HepG2 (cell line): ENCODE results near the gene SIAH2. TPM values are rescaled to one million over a fixed set of nuclear protein-coding genes. Genes with fewer than 3 reads are reported as not detected.

ENCODE experiments used
- ARID3A ChIP-seq: IDR thresholded peaks from 2 replicates; pipeline ENCODE4 v1.6.1; 2012; ENCODE audit warnings: low read depth, low read length, improper control_type of control experiment
- ARID5B ChIP-seq: IDR thresholded peaks from 2 replicates; pipeline ENCODE4 v1.4.0; 2020; ENCODE audit warnings: mild to moderate bottlenecking, missing genetic modification reagents
- ATF7 ChIP-seq, 2 experiments: fragments of 450-650 bp in 1 of 2; sonication (generic) in 1 of 2; formaldehyde crosslinking in 1 of 2; IDR thresholded peaks; 2 replicates each; pipeline versions ENCODE4 v1.4.0 to v1.6.1; 2016 to 2020; ENCODE audit warnings: antibody characterized with exemption in 1 of 2, mild to moderate bottlenecking in 1 of 2, missing genetic modification reagents in 1 of 2
- EP300 ChIP-seq, 3 experiments: sonication (generic) in 1 of 3; formaldehyde crosslinking in 1 of 3; IDR thresholded peaks; 2 replicates each; pipeline versions ENCODE4 v1.5.1 to v1.6.1; 2011 to 2020; ENCODE audit warnings: low read depth in 2 of 3, low read length in 2 of 3, borderline replicate concordance in 1 of 3, improper control_type of control experiment in 1 of 3, mild to moderate bottlenecking in 1 of 3, missing genetic modification reagents in 1 of 3, moderate library complexity in 1 of 3
- FOSL2 ChIP-seq: sonication (generic); formaldehyde crosslinking; IDR thresholded peaks from 2 replicates; pipeline ENCODE4 v1.4.0; 2020; ENCODE audit warnings: missing genetic modification reagents
- FOXA1 ChIP-seq, 2 experiments: fragments of 450-650 bp in 1 of 2; sonication (generic) in 1 of 2; formaldehyde crosslinking in 1 of 2; IDR thresholded peaks; 2 replicates each; pipeline versions ENCODE4 v1.4.0 to v1.6.1; 2016 to 2020; ENCODE audit warnings: missing genetic modification reagents in 1 of 2
- FOXA3 ChIP-seq: IDR thresholded peaks from 2 replicates; pipeline ENCODE4 v1.6.1; 2016; ENCODE audit warnings: missing genetic modification reagents, missing compliant biosample characterization
- JUN ChIP-seq: sonication (generic); formaldehyde crosslinking; IDR thresholded peaks from 2 replicates; pipeline ENCODE4 v1.4.0; 2020; ENCODE audit warnings: mild to moderate bottlenecking, missing genetic modification reagents
- MEIS1 ChIP-seq: sonication (generic); formaldehyde crosslinking; IDR thresholded peaks from 2 replicates; pipeline ENCODE4 v1.9.0; 2021; ENCODE audit warnings: mild to moderate bottlenecking, missing genetic modification reagents, moderate library complexity, borderline replicate concordance
- NR2F6 ChIP-seq, 2 experiments: IDR thresholded peaks; 2 replicates each; pipeline ENCODE4 v1.6.1; 2016; ENCODE audit warnings: antibody characterized with exemption in 1 of 2, mild to moderate bottlenecking in 1 of 2
- POGZ ChIP-seq: sonication (generic); formaldehyde crosslinking; IDR thresholded peaks from 2 replicates; pipeline ENCODE4 v1.4.0; 2020; ENCODE audit warnings: mild to moderate bottlenecking, missing genetic modification reagents
- RXRB ChIP-seq: IDR thresholded peaks from 2 replicates; pipeline ENCODE4 v1.6.1; 2016; ENCODE audit warnings: borderline replicate concordance, missing genetic modification reagents, missing compliant biosample characterization
- SAP130 ChIP-seq: IDR thresholded peaks from 2 replicates; pipeline ENCODE4 v1.6.1; 2016; ENCODE audit warnings: low read depth
- SOX13 ChIP-seq, 3 experiments: fragments of 450-650 bp in 1 of 3; sonication (generic) in 1 of 3; formaldehyde crosslinking in 1 of 3; IDR thresholded peaks in 2 of 3; conservative IDR thresholded peaks in 1 of 3; 2 replicates each; pipeline versions ENCODE4 v1.5.0 to v1.6.1; 2016 to 2020; ENCODE audit warnings: antibody characterized with exemption in 1 of 3, mild to moderate bottlenecking in 1 of 3, missing compliant biosample characterization in 1 of 3, missing genetic modification reagents in 1 of 3, moderate library complexity in 1 of 3
- SOX5 ChIP-seq: IDR thresholded peaks from 2 replicates; pipeline ENCODE4 v1.6.1; 2016; ENCODE audit warnings: borderline replicate concordance
- TEAD3 ChIP-seq: optimal IDR thresholded peaks from 2 replicates; pipeline ENCODE3; 2016; ENCODE audit warnings: borderline replicate concordance
- ZNF570 ChIP-seq: sonication (generic); formaldehyde crosslinking; IDR thresholded peaks from 2 replicates; pipeline ENCODE4 v1.4.0; 2020; ENCODE audit warnings: mild to moderate bottlenecking, missing genetic modification reagents, borderline replicate concordance
- ZNF710 ChIP-seq: sonication (generic); formaldehyde crosslinking; IDR thresholded peaks from 2 replicates; pipeline ENCODE4 v1.5.0; 2020; ENCODE audit warnings: mild to moderate bottlenecking, missing genetic modification reagents, borderline replicate concordance
- ZNF784 ChIP-seq: sonication (generic); formaldehyde crosslinking; IDR thresholded peaks from 2 replicates; pipeline ENCODE4 v1.5.1; 2020; ENCODE audit warnings: missing genetic modification reagents, mild to moderate bottlenecking, borderline replicate concordance
- polyA plus RNA-seq, 8 experiments: library from polyadenylated mRNA; depleted of rRNA in 3 of 8; stranded (reverse) in 7 of 8; unstranded in 1 of 8; fragments of >200 nt; fragmentation: Illumina TruSeq in 4 of 8; extraction: Trizol in 4 of 8; gene quantifications; 2 replicates each; pipeline versions ENCODE4 v1.2.1 to v1.2.3, GENCODE V29; 2011 to 2016; ENCODE audit warnings: low read depth in 4 of 8, missing spikeins in 1 of 8, mixed read lengths in 1 of 8; ENCODE audit not compliant: insufficient read depth in 1 of 8
- total RNA-seq, 5 experiments: library from RNA; depleted of rRNA; stranded (reverse); fragments of >200 nt; fragmentation: Illumina TruSeq; extraction: Trizol; gene quantifications; 2 replicates each; pipeline ENCODE4 v1.2.3, GENCODE V29; 2016; ENCODE audit warnings: low read depth in 1 of 5

Gene SIAH2
- total and polyA plus RNA-seq, 2 of the 13 experiments (the other 11 are each of a cell fraction or from before 2014, with no cell fraction given): 71.8 to 117 TPM

GRCh38 chr3:150770681-150771080 lies 7.7 kb upstream of the SIAH2 start (continued):
- TF ChIP-seq RXRB (CRISPR knock-in tag) (peak; percentile 38; the same call in 1 of the 2 replicates), EP300 (IDR thresholded peaks at IDR 0.05; ENCODE audit: low read depth in 2 of 2, low read length in 2 of 2) (peak in 1 of 2 experiments; percentile 42; a peak in 1 of 4 replicates), EP300 (CRISPR knock-in tag; IDR thresholded peaks at IDR 0.05; ENCODE audit: borderline replicate concordance) (no peak), SOX5 (CRISPR knock-in tag) (peak; percentile 43; the same call in 1 of the 2 replicates), POGZ (0 out of 2 replicates have a peak, but pooled peaks have one; percentile 22), FOSL2 (CRISPR knock-in tag) (peak; percentile 43; the same call in 1 of the 2 replicates), ATF7 (IDR thresholded peaks at IDR 0.05) (peak; percentile 17; the same call in 1 of the 2 replicates), ATF7 (CRISPR knock-in tag; IDR thresholded peaks at IDR 0.05) (peak; percentile 27; the same call in 1 of the 2 replicates), FOXA3 (CRISPR knock-in tag) (peak; percentile 52; the same call in 1 of the 2 replicates), JUN (CRISPR knock-in tag) (peak; percentile 74; the same call in 1 of the 2 replicates), ZNF570 (CRISPR knock-in tag) (no peak), SAP130 (peak; percentile 57; the same call in 1 of the 2 replicates), ZNF710 (0 out of 2 replicates have a peak, but pooled peaks have one; percentile 42), FOXA1 (IDR thresholded peaks at IDR 0.05) (no peak), FOXA1 (CRISPR knock-in tag; IDR thresholded peaks at IDR 0.05) (0 out of 2 replicates have a peak, but pooled peaks have one; percentile 32), TEAD3 (peak; percentile 79), ARID5B (CRISPR knock-in tag) (peak; percentile 68), ARID3A (peak; percentile 63; the same call in 1 of the 2 replicates), SOX13 (IDR thresholded peaks at IDR 0.05) (no peak), SOX13 (CRISPR knock-in tag; conservative IDR thresholded peaks at IDR 0.05 in 1 of 2, IDR thresholded peaks at IDR 0.05 in 1 of 2) (peak in 1 of 2 experiments; percentile 52; a peak in 1 of 4 replicates), MEIS1 (CRISPR knock-in tag) (no peak), NR2F6 (IDR thresholded peaks at IDR 0.05) (no peak), NR2F6 (CRISPR knock-in tag; IDR thresholded peaks at IDR 0.05) (0 out of 2 replicates have a peak, but pooled peaks have one; percentile 24), ZNF784 (CRISPR knock-in tag) (no peak)
